ENCODE results near the gene VPS45. TPM values are rescaled to one million over a fixed set of nuclear protein-coding genes. Genes with fewer than 3 reads are reported as not detected.

Gene VPS45
- total RNA-seq, 1 donor from 2014 or later: 37.4 TPM

- no peaks in the 10 kb centered on the region for H3K9me3 ChIP-seq
- intact Hi-C loops (cut with DNase I): no loop called here
- no peak for TF ChIP-seq CTCF (IDR thresholded peaks at IDR 0.05)
- H3K27me3 ChIP-seq: no peaks in the 10 kb centered on the region
- DNase-seq: no peak
- H3K4me1 ChIP-seq: no peaks in the 10 kb centered on the region
- no peak overlapping the region for H3K27ac ChIP-seq
- ATAC-seq: no peak
- no peak overlapping the region for H3K4me3 ChIP-seq
- peaks cover 84% of the 10 kb centered on the region for H3K36me3 ChIP-seq
These were observed 17.8 kb downstream of the VPS45 start for GRCh38 chr1:150085406-150085805.

GRCh38 chr1:150087415-150087814 is 19.8 kb downstream of the VPS45 start:
- no peaks in the 10 kb centered on the region for H3K4me1 ChIP-seq
- H3K9me3 ChIP-seq: no peaks in the 10 kb centered on the region
- intact Hi-C loops (cut with DNase I): no loop called here
- H3K27ac ChIP-seq: no peak overlapping the region
- no peaks in the 10 kb centered on the region for H3K27me3 ChIP-seq
- H3K36me3 ChIP-seq: peaks cover 69% of the 10 kb centered on the region
- H3K4me3 ChIP-seq: no peak overlapping the region
- no peak for TF ChIP-seq CTCF (IDR thresholded peaks at IDR 0.05)
- ATAC-seq (no peak), DNase-seq (no peak)

- H3K27me3 ChIP-seq: no peaks in the 10 kb centered on the region
- DNase-seq: no peak
- no peaks in the 10 kb centered on the region for H3K4me1 ChIP-seq
- ATAC-seq: peak; percentile 76
- H3K27ac ChIP-seq: no peak overlapping the region
- TF ChIP-seq CTCF (IDR thresholded peaks at IDR 0.05): no peak
- no peak overlapping the region for H3K4me3 ChIP-seq
- peaks cover 65% of the 10 kb centered on the region for H3K36me3 ChIP-seq
- H3K9me3 ChIP-seq: no peaks in the 10 kb centered on the region
- intact Hi-C loops (cut with DNase I): no loop called here
These were observed 22.4 kb downstream of the VPS45 start for GRCh38 chr1:150089846-150090520.

GRCh38 chr1:150092180-150092791 is 24.7 kb downstream of the VPS45 start:
- H3K36me3 ChIP-seq: peaks cover 58% of the 10 kb centered on the region

GRCh38 chr1:150093805-150094204 is 26.2 kb downstream of the VPS45 start:
- intact Hi-C loops (cut with DNase I): no loop called here
- H3K27ac ChIP-seq: no peak overlapping the region

More at GRCh38 chr1:150092180-150092791, 24.7 kb downstream of the VPS45 start:
- Histone ChIP-seq H3K4me3 (no peak overlapping the region), H3K27me3 (no peaks in the 10 kb centered on the region), H3K27ac (no peak overlapping the region), H3K9me3 (no peaks in the 10 kb centered on the region), H3K4me1 (no peaks in the 10 kb centered on the region)
- no peak for TF ChIP-seq CTCF (IDR thresholded peaks at IDR 0.05)
- no peak for DNase-seq
- intact Hi-C loops (cut with DNase I): no loop called here
- ATAC-seq: no peak

More at GRCh38 chr1:150093805-150094204, 26.2 kb downstream of the VPS45 start:
- no peak for TF ChIP-seq CTCF (IDR thresholded peaks at IDR 0.05)
- H3K9me3 ChIP-seq: no peaks in the 10 kb centered on the region
- no peaks in the 10 kb centered on the region for H3K27me3 ChIP-seq
- no peaks in the 10 kb centered on the region for H3K4me1 ChIP-seq
- DNase-seq (no peak), ATAC-seq (no peak)
- H3K4me3 ChIP-seq: no peak overlapping the region
- H3K36me3 ChIP-seq: peaks cover 50% of the 10 kb centered on the region

Data from upper lobe of right lung (tissue), 1 donor.